Peyer's patch (tissue), 4 donors: Measurements from ENCODE around the gene ATG16L2. TPM values are rescaled to one million over a fixed set of nuclear protein-coding genes. Genes with fewer than 3 reads are reported as not detected.

Experiments used
- DNase-seq, 3 donors: peaks; one replicate each; pipeline ENCODE4 v3.0.0-alpha.2; 2017 to 2019
- H3K27ac ChIP-seq, 4 donors: fragments of 200-600 bp; sonication (generic); one replicate each; pipeline ENCODE4 v1.5.1; 2016 to 2019
- H3K27me3 ChIP-seq, 2 donors: fragments of 200-600 bp; sonication (generic); one replicate each; pipeline ENCODE4 v1.5.1; 2019
- H3K36me3 ChIP-seq, 3 donors: fragments of 200-600 bp; sonication (generic); one replicate each; pipeline ENCODE4 v1.5.1; 2016 to 2019
- H3K4me1 ChIP-seq, 4 donors: fragments of 200-600 bp; sonication (generic); one replicate each; pipeline ENCODE4 v1.5.1; 2016 to 2019
- H3K4me3 ChIP-seq, 4 donors: fragments of 200-600 bp; sonication (generic); 1 replicate in 3 of 4; 2 replicates in 1 of 4; pipeline ENCODE4 v1.5.1; 2016 to 2019; ENCODE audit warnings: mild to moderate bottlenecking in 1 of 4
- H3K9me3 ChIP-seq, 4 donors: fragments of 200-600 bp; sonication (generic); one replicate each; pipeline ENCODE4 v1.5.1; 2016 to 2019; ENCODE audit warnings: mild to moderate bottlenecking in 1 of 4
- POLR2A ChIP-seq, 2 donors: fragments of 450-650 bp; IDR thresholded peaks; one replicate each; pipeline ENCODE4 v1.5.1; 2017; ENCODE audit warnings: antibody characterized with exemption in 2 of 2, mild to moderate bottlenecking in 2 of 2, moderate library complexity in 2 of 2
- total RNA-seq, 4 donors: library from RNA; depleted of rRNA; stranded (reverse); fragments of >200 nt; gene quantifications; one replicate each; pipeline ENCODE4 v1.1.0, GENCODE V29; 2016
- TF ChIP-seq, protein P1 (sequence below), 6 experiments: fragments of 450-650 bp in 4 of 6; fragments of 200-600 bp in 2 of 6; sonication (generic) in 1 of 6; IDR thresholded peaks; one replicate each; pipeline ENCODE4 v1.5.1; 2017 to 2019; ENCODE audit warnings: antibody characterized with exemption in 6 of 6, mild to moderate bottlenecking in 3 of 6, moderate library complexity in 1 of 6

Gene ATG16L2
- total RNA-seq, 4 donors from 2014 or later, result 39.9 to 226 (median 65.0) TPM

GRCh38 chr11:72838691-72839305, 24.6 kb downstream of the ATG16L2 start:
- no peak overlapping the region for H3K4me3 ChIP-seq
- H3K4me1 ChIP-seq, result no peaks in the 10 kb centered on the region
- H3K9me3 ChIP-seq, result no peaks in the 10 kb centered on the region
- H3K27me3 ChIP-seq, result no peaks in the 10 kb centered on the region
- DNase-seq, result no peak
- peaks cover 0 to 30% (median 0%) of the 10 kb centered on the region in 3 donors for H3K36me3 ChIP-seq
- no peak for TF ChIP-seq POLR2A (IDR thresholded peaks at IDR 0.05)
- TF ChIP-seq, protein P1, sequence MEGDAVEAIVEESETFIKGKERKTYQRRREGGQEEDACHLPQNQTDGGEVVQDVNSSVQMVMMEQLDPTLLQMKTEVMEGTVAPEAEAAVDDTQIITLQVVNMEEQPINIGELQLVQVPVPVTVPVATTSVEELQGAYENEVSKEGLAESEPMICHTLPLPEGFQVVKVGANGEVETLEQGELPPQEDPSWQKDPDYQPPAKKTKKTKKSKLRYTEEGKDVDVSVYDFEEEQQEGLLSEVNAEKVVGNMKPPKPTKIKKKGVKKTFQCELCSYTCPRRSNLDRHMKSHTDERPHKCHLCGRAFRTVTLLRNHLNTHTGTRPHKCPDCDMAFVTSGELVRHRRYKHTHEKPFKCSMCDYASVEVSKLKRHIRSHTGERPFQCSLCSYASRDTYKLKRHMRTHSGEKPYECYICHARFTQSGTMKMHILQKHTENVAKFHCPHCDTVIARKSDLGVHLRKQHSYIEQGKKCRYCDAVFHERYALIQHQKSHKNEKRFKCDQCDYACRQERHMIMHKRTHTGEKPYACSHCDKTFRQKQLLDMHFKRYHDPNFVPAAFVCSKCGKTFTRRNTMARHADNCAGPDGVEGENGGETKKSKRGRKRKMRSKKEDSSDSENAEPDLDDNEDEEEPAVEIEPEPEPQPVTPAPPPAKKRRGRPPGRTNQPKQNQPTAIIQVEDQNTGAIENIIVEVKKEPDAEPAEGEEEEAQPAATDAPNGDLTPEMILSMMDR (IDR thresholded peaks at IDR 0.05), result no peak
- no peak overlapping the region for H3K27ac ChIP-seq

GRCh38 chr11:72840780-72841179, 26.6 kb downstream of the ATG16L2 start:
- Histone ChIP-seq H3K27ac (no peak overlapping the region), H3K27me3 (no peaks in the 10 kb centered on the region), H3K4me1 (no peaks in the 10 kb centered on the region), H3K9me3 (no peaks in the 10 kb centered on the region), H3K4me3 (no peak overlapping the region), H3K36me3 (peaks cover 0 to 31% (median 0%) of the 10 kb centered on the region in 3 donors)
- TF ChIP-seq POLR2A (IDR thresholded peaks at IDR 0.05), result no peak
- TF ChIP-seq, protein P1 (IDR thresholded peaks at IDR 0.05), result no peak
- DNase-seq, result no peak

DNA sequence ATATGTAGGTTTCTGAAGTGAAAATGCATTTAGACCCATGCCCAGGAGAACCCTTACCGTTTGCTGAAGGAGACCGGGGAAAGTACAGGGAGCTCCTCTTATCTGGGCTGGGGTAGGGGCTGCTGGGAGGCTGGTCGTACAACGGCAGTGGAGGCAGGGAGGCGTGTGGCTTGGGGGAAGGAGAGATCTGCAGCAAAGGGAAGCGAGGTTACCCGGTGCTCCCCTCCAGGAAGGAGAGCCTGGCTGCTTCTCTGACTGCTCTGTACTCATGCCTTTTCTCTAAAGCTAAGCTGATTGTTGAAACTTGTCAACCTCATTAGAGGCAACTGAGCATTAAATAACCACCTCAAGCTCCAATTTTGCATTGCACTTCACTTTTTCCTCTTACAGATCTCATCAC, 27.2 kb downstream of the ATG16L2 start:
- no peaks in the 10 kb centered on the region for H3K4me1 ChIP-seq
- no peak overlapping the region for H3K4me3 ChIP-seq
- TF ChIP-seq POLR2A (IDR thresholded peaks at IDR 0.05), result no peak
- TF ChIP-seq, protein P1 (IDR thresholded peaks at IDR 0.05), result no peak
- H3K9me3 ChIP-seq, result no peaks in the 10 kb centered on the region
- H3K36me3 ChIP-seq, result peaks cover 0 to 31% (median 0%) of the 10 kb centered on the region in 3 donors
- no peaks in the 10 kb centered on the region for H3K27me3 ChIP-seq
- no peak for DNase-seq
- H3K27ac ChIP-seq, result no peak overlapping the region

DNA sequence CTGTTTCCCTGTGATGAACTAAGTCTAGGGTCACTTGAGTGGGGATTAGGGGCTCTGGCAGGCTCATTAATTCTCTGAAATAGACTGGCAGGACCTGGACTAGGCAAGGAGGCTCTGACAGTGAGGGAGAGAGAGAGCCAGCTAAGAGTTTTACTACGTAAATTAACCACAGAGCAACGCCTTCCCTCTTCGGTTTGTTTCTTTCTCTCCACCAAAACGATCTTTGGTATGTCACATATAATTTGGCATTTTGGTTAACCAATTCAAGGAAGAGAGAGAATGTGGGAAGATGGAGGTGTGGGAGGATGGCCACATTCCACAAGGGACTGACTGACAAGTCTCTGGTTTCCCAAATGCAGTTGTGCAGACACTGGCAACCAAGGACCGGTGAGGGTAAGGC, 27.9 kb downstream of the ATG16L2 start:
- Histone ChIP-seq H3K27me3 (no peaks in the 10 kb centered on the region), H3K27ac (no peak overlapping the region), H3K36me3 (peaks cover 0 to 31% (median 0%) of the 10 kb centered on the region in 3 donors), H3K9me3 (no peaks in the 10 kb centered on the region), H3K4me3 (no peak overlapping the region), H3K4me1 (no peaks in the 10 kb centered on the region)
- no peak for DNase-seq
- no peak for TF ChIP-seq POLR2A (IDR thresholded peaks at IDR 0.05)
- TF ChIP-seq, protein P1 (IDR thresholded peaks at IDR 0.05), result no peak

- DNase-seq, result no peak
- peaks cover 0 to 31% (median 0%) of the 10 kb centered on the region in 3 donors for H3K36me3 ChIP-seq
- TF ChIP-seq, protein P1 (IDR thresholded peaks at IDR 0.05), result no peak
- no peak for TF ChIP-seq POLR2A (IDR thresholded peaks at IDR 0.05)
- no peaks in the 10 kb centered on the region for H3K4me1 ChIP-seq
- no peak overlapping the region for H3K27ac ChIP-seq
- no peak overlapping the region for H3K4me3 ChIP-seq
- H3K27me3 ChIP-seq, result no peaks in the 10 kb centered on the region
- no peaks in the 10 kb centered on the region for H3K9me3 ChIP-seq
These were observed 28.6 kb downstream of the ATG16L2 start for GRCh38 chr11:72842653-72843330.
